H9 (cell line): ENCODE results near the gene C6orf136. TPM values are rescaled to one million over a fixed set of nuclear protein-coding genes. Genes with fewer than 3 reads are reported as not detected.

ENCODE experiments used
- DNase-seq: peaks from one replicate; pipeline ENCODE4 v3.0.0-alpha.2; 2017
- H2AFZ ChIP-seq: one replicate; pipeline ENCODE4 v1.6.1; 2013; ENCODE audit warnings: mild to moderate bottlenecking, low read length, control low read depth, moderate library complexity
- H2AK5ac ChIP-seq: 2 replicates; pipeline ENCODE4 v1.6.1; 2013; ENCODE audit warnings: low read length, control low read depth, mixed read lengths; ENCODE audit not compliant: insufficient read length
- H2BK120ac ChIP-seq: one replicate; pipeline ENCODE4 v1.6.1; 2013; ENCODE audit warnings: low read depth, mild to moderate bottlenecking, low read length, control low read depth, inconsistent platforms; ENCODE audit not compliant: poor library complexity, severe bottlenecking
- H2BK12ac ChIP-seq: 2 replicates; pipeline ENCODE4 v1.6.1; 2013; ENCODE audit warnings: low read length, control low read depth, mixed read lengths, low read depth; ENCODE audit not compliant: insufficient read length
- H2BK15ac ChIP-seq: 2 replicates; pipeline ENCODE4 v1.6.1; 2013; ENCODE audit warnings: low read depth, low read length, control low read depth
- H2BK20ac ChIP-seq: one replicate; pipeline ENCODE4 v1.6.1; 2013; ENCODE audit warnings: low read depth, mild to moderate bottlenecking, low read length, control low read depth, inconsistent platforms; ENCODE audit not compliant: poor library complexity, severe bottlenecking
- H2BK5ac ChIP-seq: 2 replicates; pipeline ENCODE4 v1.6.1; 2013; ENCODE audit warnings: low read length, control low read depth, mixed read lengths; ENCODE audit not compliant: insufficient read length
- H3K14ac ChIP-seq: 2 replicates; pipeline ENCODE4 v1.6.1; 2013; ENCODE audit warnings: low read length, control low read depth; ENCODE audit not compliant: insufficient read depth
- H3K18ac ChIP-seq: 2 replicates; pipeline ENCODE4 v1.6.1; 2013; ENCODE audit warnings: low read depth, mild to moderate bottlenecking, mixed read lengths, low read length, control low read depth; ENCODE audit not compliant: insufficient read length
- H3K23ac ChIP-seq: 2 replicates; pipeline ENCODE4 v1.6.1; 2013; ENCODE audit warnings: low read length, control low read depth, mixed read lengths, low read depth; ENCODE audit not compliant: insufficient read length
- H3K23me2 ChIP-seq: 2 replicates; pipeline ENCODE4 v1.6.1; 2013; ENCODE audit warnings: low read depth, mild to moderate bottlenecking, mixed read lengths, low read length, control low read depth; ENCODE audit not compliant: insufficient read length, poor library complexity, severe bottlenecking
- H3K27ac ChIP-seq: 2 replicates; pipeline ENCODE4 v1.5.1; 2013; ENCODE audit warnings: low read length, control low read depth, mixed read lengths, low read depth; ENCODE audit not compliant: insufficient read length
- H3K27me3 ChIP-seq: 2 replicates; pipeline ENCODE4 v1.6.1; 2013; ENCODE audit warnings: low read length, control low read depth, inconsistent platforms; ENCODE audit not compliant: insufficient read depth
- H3K4ac ChIP-seq: 2 replicates; pipeline ENCODE4 v1.6.1; 2013; ENCODE audit warnings: low read depth, mild to moderate bottlenecking, control low read depth, inconsistent platforms, low read length, moderate library complexity
- H3K4me1 ChIP-seq: 2 replicates; pipeline ENCODE4 v1.6.1; 2013; ENCODE audit warnings: low read length, control low read depth, inconsistent platforms; ENCODE audit not compliant: insufficient read depth
- H3K4me2 ChIP-seq: 2 replicates; pipeline ENCODE4 v1.6.1; 2013; ENCODE audit warnings: low read length, control low read depth, mixed read lengths; ENCODE audit not compliant: insufficient read length, insufficient read depth
- H3K56ac ChIP-seq: 2 replicates; pipeline ENCODE4 v1.6.1; 2013; ENCODE audit warnings: low read depth, mild to moderate bottlenecking, mixed read lengths, low read length, control low read depth; ENCODE audit not compliant: insufficient read length
- H3K79me1 ChIP-seq: 2 replicates; pipeline ENCODE4 v1.6.1; 2013; ENCODE audit warnings: low read depth, mild to moderate bottlenecking, moderate library complexity, low read length, control low read depth, inconsistent platforms; ENCODE audit not compliant: insufficient read depth, poor library complexity, severe bottlenecking
- H3K79me2 ChIP-seq: 2 replicates; pipeline ENCODE4 v1.6.1; 2013; ENCODE audit warnings: low read length, control low read depth, inconsistent platforms; ENCODE audit not compliant: insufficient read depth
- H3K9ac ChIP-seq: 2 replicates; pipeline ENCODE4 v1.6.1; 2013; ENCODE audit warnings: low read length, control low read depth, mixed read lengths; ENCODE audit not compliant: insufficient read length; ENCODE audit errors: extremely low read depth
- H3K9me3 ChIP-seq: one replicate; pipeline ENCODE4 v1.6.1; 2013; ENCODE audit warnings: low read depth, low read length, inconsistent platforms; ENCODE audit not compliant: control insufficient read depth
- H3T11ph ChIP-seq: one replicate; pipeline ENCODE4 v1.6.1; 2013; ENCODE audit warnings: mild to moderate bottlenecking, low read length, control low read depth, inconsistent platforms
- H4K20me1 ChIP-seq: one replicate; pipeline ENCODE4 v1.6.1; 2013; ENCODE audit not compliant: control insufficient read depth, insufficient read length, insufficient read depth
- H4K5ac ChIP-seq: 2 replicates; pipeline ENCODE4 v1.6.1; 2013; ENCODE audit warnings: low read depth, mild to moderate bottlenecking, mixed read lengths, low read length, control low read depth; ENCODE audit not compliant: insufficient read length
- H4K8ac ChIP-seq: replicated peaks from 2 replicates; pipeline ENCODE4 v1.6.1; 2013; ENCODE audit warnings: low read length, control low read depth, mixed read lengths, low read depth; ENCODE audit not compliant: insufficient read length
- H4K91ac ChIP-seq: 2 replicates; pipeline ENCODE4 v1.6.1; 2013; ENCODE audit warnings: low read depth, mild to moderate bottlenecking, moderate library complexity, mixed read lengths, low read length, control low read depth; ENCODE audit not compliant: insufficient read length
- H3K27ac Mint-ChIP-seq, 3 experiments: 2 replicates in 2 of 3; 3 replicates in 1 of 3; pipeline ENCODE4 v1.8.0; 2020 to 2021; ENCODE audit warnings: mixed read lengths in 3 of 3, mild to moderate bottlenecking in 1 of 3, moderate library complexity in 1 of 3
- H3K27me3 Mint-ChIP-seq: 2 replicates; pipeline ENCODE4 v1.8.0; 2021; ENCODE audit warnings: low read depth, mild to moderate bottlenecking, moderate library complexity, mixed read lengths
- H3K36me3 Mint-ChIP-seq, 3 experiments: 2 replicates in 2 of 3; 3 replicates in 1 of 3; pipeline ENCODE4 v1.8.0; 2020 to 2021; ENCODE audit warnings: low read depth in 3 of 3, mixed read lengths in 3 of 3; ENCODE audit not compliant: insufficient read depth in 1 of 3
- H3K4me1 Mint-ChIP-seq, 2 experiments: 2 replicates each; pipeline ENCODE4 v1.8.0; 2020; ENCODE audit warnings: mixed read lengths in 2 of 2
- H3K4me3 Mint-ChIP-seq, 2 experiments: 2 replicates in 1 of 2; 3 replicates in 1 of 2; pipeline ENCODE4 v1.8.0; 2020 to 2021; ENCODE audit warnings: mild to moderate bottlenecking in 2 of 2, mixed read lengths in 2 of 2, moderate library complexity in 1 of 2
- H3K9me3 Mint-ChIP-seq, 2 experiments: 2 replicates in 1 of 2; 3 replicates in 1 of 2; pipeline ENCODE4 v1.8.0; 2020; ENCODE audit warnings: mild to moderate bottlenecking in 2 of 2, mixed read lengths in 2 of 2, moderate library complexity in 1 of 2
- WGBS: extraction: QIAGEN DNeasy Blood & Tissue Kit; methylation state at CpG from one replicate; pipeline ENCODE4 v1.1.7; 2013; ENCODE audit warnings: missing lambda C conversion rate, low lambda C conversion rate, mixed read lengths; ENCODE audit not compliant: insufficient read length; ENCODE audit errors: extremely low coverage; 5-methylcytosine and 5-hydroxymethylcytosine counted together
- total RNA-seq: library from RNA; stranded (reverse); gene quantifications from 2 replicates; pipeline ENCODE4 v1.2.1, GENCODE V29; 2021
- TF ChIP-seq, protein P1 (sequence below): fragments of 200-600 bp; sonication (generic); conservative IDR thresholded peaks from 3 replicates; pipeline ENCODE4 v1.8.0; 2021; ENCODE audit warnings: antibody characterized with exemption, mild to moderate bottlenecking

The C6orf136 gene
- total RNA-seq, 1 experiment from 2014 or later = 22.2 TPM

GRCh38 chr6:30643656-30644055 lies 3.3 kb upstream of the C6orf136 start:
- Histone ChIP-seq H3K4me1 (no peaks in the 10 kb centered on the region), H3T11ph (no peak overlapping the region), H3K23ac (no peak overlapping the region), H4K5ac (no peak overlapping the region), H2BK120ac (no peak overlapping the region), H3K4ac (no peak overlapping the region), H3K9me3 (no peaks in the 10 kb centered on the region), H3K79me1 (peaks cover 2% of the 10 kb centered on the region), H3K18ac (no peak overlapping the region), H2BK15ac (no peak overlapping the region), H3K14ac (no peak overlapping the region), H3K79me2 (no peaks in the 10 kb centered on the region), H4K91ac (no peak overlapping the region), H2AK5ac (no peak overlapping the region), H3K4me2 (no peak overlapping the region), H3K56ac (no peak overlapping the region), H4K20me1 (no peaks in the 10 kb centered on the region), H3K9ac (no peak overlapping the region), H2BK5ac (no peak overlapping the region), H3K23me2 (peaks cover 8% of the 10 kb centered on the region), H2AFZ (no peak overlapping the region), H3K27ac (no peak overlapping the region), H3K27me3 (no peaks in the 10 kb centered on the region), H4K8ac (no peak overlapping the region), H2BK20ac (no peak overlapping the region), H2BK12ac (no peak overlapping the region)
- H3K27ac Mint-ChIP-seq = no peak overlapping the region; a peak in 1 of 7 replicates
- no CpG with 5 or more reads among the region's 2 CpGs for WGBS
- H3K27me3 Mint-ChIP-seq = no peaks in the 10 kb centered on the region
- H3K4me3 Mint-ChIP-seq = no peak overlapping the region; a peak in 1 of 5 replicates
- H3K9me3 Mint-ChIP-seq = no peaks in the 10 kb centered on the region
- TF ChIP-seq, protein P1, sequence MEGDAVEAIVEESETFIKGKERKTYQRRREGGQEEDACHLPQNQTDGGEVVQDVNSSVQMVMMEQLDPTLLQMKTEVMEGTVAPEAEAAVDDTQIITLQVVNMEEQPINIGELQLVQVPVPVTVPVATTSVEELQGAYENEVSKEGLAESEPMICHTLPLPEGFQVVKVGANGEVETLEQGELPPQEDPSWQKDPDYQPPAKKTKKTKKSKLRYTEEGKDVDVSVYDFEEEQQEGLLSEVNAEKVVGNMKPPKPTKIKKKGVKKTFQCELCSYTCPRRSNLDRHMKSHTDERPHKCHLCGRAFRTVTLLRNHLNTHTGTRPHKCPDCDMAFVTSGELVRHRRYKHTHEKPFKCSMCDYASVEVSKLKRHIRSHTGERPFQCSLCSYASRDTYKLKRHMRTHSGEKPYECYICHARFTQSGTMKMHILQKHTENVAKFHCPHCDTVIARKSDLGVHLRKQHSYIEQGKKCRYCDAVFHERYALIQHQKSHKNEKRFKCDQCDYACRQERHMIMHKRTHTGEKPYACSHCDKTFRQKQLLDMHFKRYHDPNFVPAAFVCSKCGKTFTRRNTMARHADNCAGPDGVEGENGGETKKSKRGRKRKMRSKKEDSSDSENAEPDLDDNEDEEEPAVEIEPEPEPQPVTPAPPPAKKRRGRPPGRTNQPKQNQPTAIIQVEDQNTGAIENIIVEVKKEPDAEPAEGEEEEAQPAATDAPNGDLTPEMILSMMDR = no peak
- peaks cover 11 to 61% (median 52%) of the 10 kb centered on the region in 3 experiments for H3K36me3 Mint-ChIP-seq
- DNase-seq = no peak
- H3K4me1 Mint-ChIP-seq = peaks cover 14 to 17% of the 10 kb centered on the region in 2 experiments
